Psoas muscle (tissue), 8 donors: ENCODE measurements around the gene SHISAL2B. TPM values are rescaled to one million over a fixed set of nuclear protein-coding genes. Genes with fewer than 3 reads are reported as not detected.
"Not testable (repeated sequence)": the region's sequence is repeated elsewhere in the genome, so short reads cannot be mapped to it uniquely, and the experiment has no call there.

Experiments used
- ATAC-seq, 4 donors: fragments of 200-7000 bp; cut with Tn5 transposase; one replicate each; pipeline ENCODE4 v1.9.1; 2020; ENCODE audit warnings: moderate library complexity in 3 of 4, mild to moderate bottlenecking in 2 of 4
- DNase-seq, 2 donors: peaks; one replicate each; pipeline ENCODE4 v3.0.0-alpha.2; 2020
- H3K27ac ChIP-seq: fragments of 200-600 bp; one replicate; pipeline ENCODE4 v1.8.0; 2022
- H3K27me3 ChIP-seq, 3 donors: fragments of 200-600 bp in 1 of 3; one replicate each; pipeline versions ENCODE4 v1.6.1 to v1.8.0; 2013 to 2022; ENCODE audit warnings: low read length in 2 of 3, mild to moderate bottlenecking in 2 of 3, moderate library complexity in 1 of 3; ENCODE audit not compliant: insufficient read depth in 3 of 3
- H3K36me3 ChIP-seq, 2 donors: fragments of 200-600 bp in 1 of 2; one replicate each; pipeline versions ENCODE4 v1.6.1 to v1.8.0; 2013 to 2022; ENCODE audit warnings: low read depth in 1 of 2, mild to moderate bottlenecking in 1 of 2, moderate library complexity in 1 of 2; ENCODE audit not compliant: insufficient read depth in 1 of 2
- H3K4me1 ChIP-seq: fragments of 200-600 bp; one replicate; pipeline ENCODE4 v1.8.0; 2022
- H3K4me3 ChIP-seq: fragments of 200-600 bp; one replicate; pipeline ENCODE4 v1.8.0; 2022; ENCODE audit warnings: mild to moderate bottlenecking
- H3K9me3 ChIP-seq: fragments of 200-600 bp; one replicate; pipeline ENCODE4 v1.8.0; 2022
- CTCF ChIP-seq: fragments of 200-600 bp; IDR thresholded peaks from one replicate; pipeline ENCODE4 v1.8.0; 2022; ENCODE audit warnings: antibody characterized with exemption
- WGBS, 3 donors: extraction: QIAGEN DNeasy Blood & Tissue Kit; methylation state at CpG; one replicate each; pipeline versions ENCODE4 v1.1.6 to v1.1.7; 2013; 5-methylcytosine and 5-hydroxymethylcytosine counted together
- intact Hi-C, 2 donors: fragments of 100-400 bp; cut with DNase I; formaldehyde crosslinking; loops; one replicate each; pipeline versions ENCODE4 v1.11.0 to v1.14.2; 2022
- polyA plus RNA-seq, 3 donors: library from polyadenylated mRNA; stranded (reverse); fragments of 200-250 nt; gene quantifications; one replicate each; pipeline ENCODE4 v1.2.3, GENCODE V29; 2013
- total RNA-seq, 4 donors: library from RNA; stranded (reverse); fragmentation: NEBNext Ultra II Directional in 2 of 4; extraction: Animal tissue kit (Norgen Biotek cat#: 25700) in 2 of 4; gene quantifications; one replicate each; pipeline versions ENCODE4 v1.2.1 to v1.2.4, GENCODE V29; 2021 to 2023
- donor health status: healthy with polysubstance abuse.
- donor health status: DM: no; HTN: no; CAD: no; lungs with moderate emphysema.
- donor health status: Bipolar disorder and iron deficiency.
- donor health status: healthy.
- donor health status: DM: yes; HTN: yes; CAD: no.
- donor health status: DM: no; HTN: no; CAD: no.
- donor health status: DM: no; HTN: no; CAD: no.
- donor health status: DM: yes; HTN: yes; CAD: no.

Gene SHISAL2B
- total and polyA plus RNA-seq, 7 donors = 0.06 TPM; not detected in 6

DNA sequence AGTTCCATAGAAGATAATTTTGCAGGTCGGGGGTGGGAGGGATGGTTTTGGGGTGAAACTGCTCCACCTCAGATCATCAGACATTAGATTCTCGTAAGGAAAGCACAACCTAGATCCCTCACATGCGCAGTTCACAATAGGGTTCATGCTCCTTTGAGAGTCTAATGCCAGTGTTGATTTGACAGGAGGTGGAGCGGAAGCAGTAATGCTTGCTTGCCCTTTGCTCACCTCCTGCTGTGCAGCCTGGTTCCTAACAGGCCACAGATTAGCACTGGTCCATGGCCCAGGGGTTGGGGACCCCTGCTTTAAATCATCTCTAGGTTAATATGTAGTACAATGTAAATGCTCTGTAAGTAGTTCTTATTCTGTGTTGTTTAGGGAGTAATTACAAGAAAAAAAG, 10.5 kb downstream of the SHISAL2B start:
- 73 to 80% (median 76%) methylated on average over 4 of the region's 4 CpGs for WGBS, 3 donors
- intact Hi-C loops = no loop called here

GRCh38 chr5:64706074-64706473, 15.8 kb downstream of the SHISAL2B start:
- H3K9me3 ChIP-seq, H3K27me3 ChIP-seq, H3K4me1 ChIP-seq, ATAC-seq, H3K27ac ChIP-seq, intact Hi-C loops, H3K4me3 ChIP-seq, DNase-seq, H3K36me3 ChIP-seq: not testable (repeated sequence)
- WGBS, 3 donors = 25 to 36% (median 32%) methylated on average over 2 of the region's 2 CpGs

More for the DNA sequence above, 10.5 kb downstream of the SHISAL2B start:
- Histone ChIP-seq H3K36me3 (no peaks in the 10 kb centered on the region), H3K9me3 (no peaks in the 10 kb centered on the region), H3K27ac (no peak overlapping the region), H3K27me3 (peaks cover 0 to 3% (median 0%) of the 10 kb centered on the region in 3 donors), H3K4me1 (no peaks in the 10 kb centered on the region), H3K4me3 (no peak overlapping the region)
- no peak for TF ChIP-seq CTCF
- ATAC-seq (no peak), DNase-seq (no peak)

- Histone ChIP-seq H3K4me3 (no peak overlapping the region), H3K27ac (no peak overlapping the region), H3K36me3 (no peaks in the 10 kb centered on the region), H3K27me3 (peaks cover 0 to 3% (median 0%) of the 10 kb centered on the region in 3 donors), H3K4me1 (no peaks in the 10 kb centered on the region), H3K9me3 (no peaks in the 10 kb centered on the region)
- no peak for TF ChIP-seq CTCF
- 74 to 81% (median 80%) methylated on average over 2 of the region's 2 CpGs for WGBS, 3 donors
- no peak for ATAC-seq
- intact Hi-C loops = no loop called here
- DNase-seq = no peak
These were observed 16.9 kb downstream of the SHISAL2B start for GRCh38 chr5:64707191-64707590.

DNA sequence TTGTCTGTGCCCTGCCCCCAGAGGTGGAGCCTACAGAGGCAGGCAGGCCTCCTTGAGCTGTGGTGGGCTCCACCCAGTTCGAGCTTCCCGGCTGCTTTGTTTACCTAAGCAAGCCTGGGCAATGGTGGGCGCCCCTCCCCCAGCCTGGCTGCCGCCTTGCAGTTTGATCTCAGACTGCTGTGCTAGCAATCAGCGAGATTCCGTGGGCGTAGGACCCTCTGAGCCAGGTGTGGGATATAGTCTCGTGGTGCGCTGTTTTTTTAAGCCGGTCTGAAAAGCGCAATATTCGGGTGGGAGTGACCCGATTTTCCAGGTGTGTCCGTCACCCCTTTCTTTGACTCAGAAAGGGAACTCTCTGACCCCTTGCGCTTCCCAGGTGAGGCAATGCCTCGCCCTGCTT, 24.2 kb downstream of the SHISAL2B start:
- H3K27me3 ChIP-seq, H3K9me3 ChIP-seq, H3K27ac ChIP-seq, H3K4me1 ChIP-seq, DNase-seq, H3K36me3 ChIP-seq, ATAC-seq, intact Hi-C loops, H3K4me3 ChIP-seq: not testable (repeated sequence)
- WGBS, 3 donors = 76 to 83% (median 82%) methylated on average over 9 to 12 of the region's 16 CpGs

DNA sequence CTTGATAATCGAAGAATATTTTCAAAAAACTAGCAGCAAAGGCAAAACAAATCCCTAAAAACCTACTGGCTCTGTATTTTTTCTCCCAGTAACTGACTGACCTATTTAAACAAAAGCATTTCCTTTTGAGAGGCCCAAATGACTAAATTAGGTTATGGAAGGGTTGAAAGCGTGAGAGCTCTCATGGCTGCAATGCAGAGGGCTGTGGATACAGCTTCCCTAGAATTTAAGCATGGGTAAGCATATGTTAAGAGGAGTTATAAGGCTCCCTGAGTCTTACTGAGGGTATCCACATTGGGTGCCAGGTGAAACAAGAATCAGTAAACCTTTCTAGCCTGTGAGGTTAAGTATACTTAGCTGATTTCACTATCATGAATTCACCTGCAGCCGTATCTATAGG, 32.3 kb downstream of the SHISAL2B start:
- Histone ChIP-seq H3K4me3 (no peak overlapping the region), H3K27me3 (no peaks in the 10 kb centered on the region), H3K36me3 (peaks cover 2 to 70% of the 10 kb centered on the region in 2 donors), H3K27ac (no peak overlapping the region), H3K9me3 (no peaks in the 10 kb centered on the region), H3K4me1 (no peaks in the 10 kb centered on the region)
- ATAC-seq (no peak), DNase-seq (no peak)
- 78 to 98% (median 97%) methylated on average over 3 of the region's 3 CpGs for WGBS, 3 donors
- intact Hi-C loops = no loop called here
- no peak for TF ChIP-seq CTCF

- Histone ChIP-seq H3K4me3 (no peak overlapping the region), H3K36me3 (peaks cover 3 to 60% of the 10 kb centered on the region in 2 donors), H3K4me1 (no peaks in the 10 kb centered on the region), H3K27me3 (no peaks in the 10 kb centered on the region), H3K27ac (no peak overlapping the region), H3K9me3 (no peaks in the 10 kb centered on the region)
- DNase-seq (no peak), ATAC-seq (no peak)
- intact Hi-C loops = no loop called here
- no peak for TF ChIP-seq CTCF
- 95 to 97% (median 97%) methylated on average over 2 of the region's 2 CpGs for WGBS, 3 donors
These were observed 36.8 kb downstream of the SHISAL2B start for GRCh38 chr5:64727150-64727549.
